ENCODE data around the gene DDX55. TPM values are rescaled to one million over a fixed set of nuclear protein-coding genes. Genes with fewer than 3 reads are reported as not detected.

DDX55 gene
- total and polyA plus RNA-seq, 2 of the 13 experiments (the other 11 are each of a cell fraction or from before 2014, with no cell fraction given), result 22.2 to 37.0 TPM

GRCh38 chr12:123633379-123634141 lies 31.7 kb downstream of the DDX55 start, which contains the start of the genes EIF2B1 and GTF2H3 (continued):
- TF ChIP-seq FUBP1 (CRISPR knock-in tag; IDR thresholded peaks at IDR 0.05; ENCODE audit: borderline replicate concordance) (no peak; the same call in 1 of the 2 replicates), MLXIP (CRISPR knock-in tag; IDR thresholded peaks at IDR 0.05; ENCODE audit: borderline replicate concordance) (no peak), AHDC1 (CRISPR knock-in tag; IDR thresholded peaks at IDR 0.05; ENCODE audit: borderline replicate concordance) (no peak), ATRX (CRISPR knock-in tag; IDR thresholded peaks at IDR 0.05; ENCODE audit: borderline replicate concordance) (no peak), SRF (IDR thresholded peaks at IDR 0.05; ENCODE audit: low read depth, low read length) (peak; percentile 88), KLF16 (CRISPR knock-in tag; IDR thresholded peaks at IDR 0.05) (peak in 1 of 2 experiments; percentile 93; a peak in 2 of 4 replicates), ZNF431 (CRISPR knock-in tag; IDR thresholded peaks at IDR 0.05; ENCODE audit: borderline replicate concordance, low read depth) (peak; percentile 88; the same call in 1 of the 2 replicates), ARHGAP35 (CRISPR knock-in tag; IDR thresholded peaks at IDR 0.05; ENCODE audit: borderline replicate concordance) (0 out of 2 replicates have a peak, but pooled peaks have one; percentile 72), ZZZ3 (CRISPR knock-in tag; IDR thresholded peaks at IDR 0.05; ENCODE audit: borderline replicate concordance) (peak; percentile 94; the same call in 1 of the 2 replicates), TEF (CRISPR knock-in tag; IDR thresholded peaks at IDR 0.05) (0 out of 2 replicates have a peak, but pooled peaks have one; percentile 30), ZNF883 (CRISPR knock-in tag; IDR thresholded peaks at IDR 0.05; ENCODE audit: not compliant biosample characterization) (no peak), KLF9 (CRISPR knock-in tag; IDR thresholded peaks at IDR 0.05; ENCODE audit: low read depth) (peak; percentile 69; the same call in 1 of the 2 replicates), CREB1 (IDR thresholded peaks at IDR 0.05) (peak; percentile 99), CREB1 (CRISPR knock-in tag; IDR thresholded peaks at IDR 0.05) (peak; percentile 100), PHB2 (IDR thresholded peaks at IDR 0.05; ENCODE audit: partially characterized antibody) (no peak), MAZ (IDR thresholded peaks at IDR 0.05; ENCODE audit: borderline replicate concordance, low read depth, low read length) (peak; percentile 88), MAZ (CRISPR knock-in tag; IDR thresholded peaks at IDR 0.05; ENCODE audit: low read depth) (peak; percentile 92)

Measured in HepG2 (cell line).